CD4-positive, alpha-beta memory T cell (primary cell): Measurements from ENCODE around the gene FOXB1. TPM values are rescaled to one million over a fixed set of nuclear protein-coding genes. Genes with fewer than 3 reads are reported as not detected.

ENCODE experiments used
- CTCF ChIA-PET: fragments of 350-600 bp; sonication (Branson Sonifier 250); formaldehyde crosslinking; loops from one replicate; lab custom pipeline; 2021; ENCODE audit warnings: inconsistent platforms; ENCODE audit not compliant: partially characterized antibody; lab: Charles Lee
- POLR2A ChIA-PET: fragments of 350-600 bp; sonication (Branson Sonifier 250); formaldehyde crosslinking; loops from one replicate; lab custom pipeline; 2021; ENCODE audit not compliant: partially characterized antibody; lab: Charles Lee
- DNase-seq, 5 donors: peaks; one replicate each; pipeline versions ENCODE4 v3.0.0 to v3.0.0-alpha.2; 2020 to 2022; ENCODE audit warnings: mixed read lengths in 1 of 5
- H3K27ac ChIP-seq: one replicate; pipeline ENCODE4 v1.7.0; 2013; ENCODE audit warnings: low read depth, low read length
- H3K27me3 ChIP-seq: 2 replicates; pipeline ENCODE4 v1.7.0; 2013; ENCODE audit warnings: mild to moderate bottlenecking, low read length, moderate library complexity; ENCODE audit not compliant: insufficient read depth
- H3K36me3 ChIP-seq: 2 replicates; pipeline ENCODE4 v1.7.0; 2013; ENCODE audit warnings: mild to moderate bottlenecking, low read length, moderate library complexity; ENCODE audit not compliant: insufficient read depth
- H3K4me1 ChIP-seq: 2 replicates; pipeline ENCODE4 v1.7.0; 2013; ENCODE audit warnings: mild to moderate bottlenecking, low read length, moderate library complexity; ENCODE audit not compliant: insufficient read depth
- H3K4me3 ChIP-seq, 2 donors: one replicate each; pipeline ENCODE4 v1.7.0; 2013; ENCODE audit warnings: low read length in 2 of 2, mild to moderate bottlenecking in 1 of 2
- H3K9me3 ChIP-seq, 2 donors: one replicate each; pipeline ENCODE4 v1.7.0; 2013; ENCODE audit warnings: low read length in 2 of 2, control low read depth in 1 of 2; ENCODE audit not compliant: control insufficient read depth in 1 of 2
- H3K27ac Mint-ChIP-seq, 7 donors: one replicate each; pipeline ENCODE4 v1.8.0; 2020 to 2021; ENCODE audit warnings: mixed read lengths in 7 of 7, mild to moderate bottlenecking in 6 of 7, inconsistent platforms in 3 of 7, moderate library complexity in 3 of 7
- H3K27me3 Mint-ChIP-seq, 2 donors: one replicate each; pipeline ENCODE4 v1.8.0; 2020 to 2021; ENCODE audit warnings: mixed read lengths in 2 of 2
- H3K36me3 Mint-ChIP-seq, 2 donors: one replicate each; pipeline ENCODE4 v1.8.0; 2020 to 2021; ENCODE audit warnings: mixed read lengths in 2 of 2, inconsistent platforms in 1 of 2, mild to moderate bottlenecking in 1 of 2
- H3K4me1 Mint-ChIP-seq, 4 donors: one replicate each; pipeline ENCODE4 v1.8.0; 2020 to 2021; ENCODE audit warnings: mixed read lengths in 4 of 4, mild to moderate bottlenecking in 1 of 4
- H3K4me3 Mint-ChIP-seq, 8 donors: one replicate each; pipeline ENCODE4 v1.8.0; 2020 to 2021; ENCODE audit warnings: mixed read lengths in 8 of 8, mild to moderate bottlenecking in 7 of 8, moderate library complexity in 6 of 8, inconsistent platforms in 3 of 8
- H3K9me3 Mint-ChIP-seq, 8 donors: one replicate each; pipeline ENCODE4 v1.8.0; 2020 to 2021; ENCODE audit warnings: mixed read lengths in 8 of 8, mild to moderate bottlenecking in 5 of 8, inconsistent platforms in 3 of 8, moderate library complexity in 1 of 8
- intact Hi-C: fragments of 100-400 bp; cut with micrococcal nuclease; formaldehyde crosslinking; loops from one replicate; pipeline ENCODE4 v1.15.1; 2023
- polyA plus RNA-seq, 2 donors: library from polyadenylated mRNA; unstranded; fragments of 300-500 nt; fragmentation: Illumina TruSeq; gene quantifications; one replicate each; pipeline ENCODE4 v1.2.3, GENCODE V29; 2021
- total RNA-seq, 2 experiments: library from RNA; stranded (reverse); gene quantifications; one replicate each; pipeline ENCODE4 v1.2.3, GENCODE V29; 2021

FOXB1 gene
- total and polyA plus RNA-seq, 4 experiments from 2014 or later: 0.14 TPM; not detected in 2

DNA sequence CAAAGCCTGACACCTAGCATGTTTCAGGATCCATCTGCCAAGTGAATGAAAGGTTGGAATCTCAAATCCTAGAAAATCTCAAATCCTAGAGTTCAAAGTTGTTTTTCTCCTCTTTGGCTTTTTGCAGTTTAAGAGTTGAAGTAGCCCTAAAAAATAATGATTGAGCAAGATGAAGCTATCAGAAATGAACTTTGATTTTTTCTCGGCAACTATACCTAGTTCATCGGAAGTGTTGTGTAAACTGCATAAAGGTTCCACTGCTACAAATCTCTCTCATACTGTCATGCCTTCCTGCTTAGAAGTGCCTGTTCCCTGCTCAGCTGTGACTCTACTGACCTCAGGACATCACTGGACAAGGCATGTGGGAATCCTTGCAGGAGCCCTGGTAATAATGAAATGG is 35.8 kb upstream of the FOXB1 start:
- POLR2A ChIA-PET: no interaction called here

DNA sequence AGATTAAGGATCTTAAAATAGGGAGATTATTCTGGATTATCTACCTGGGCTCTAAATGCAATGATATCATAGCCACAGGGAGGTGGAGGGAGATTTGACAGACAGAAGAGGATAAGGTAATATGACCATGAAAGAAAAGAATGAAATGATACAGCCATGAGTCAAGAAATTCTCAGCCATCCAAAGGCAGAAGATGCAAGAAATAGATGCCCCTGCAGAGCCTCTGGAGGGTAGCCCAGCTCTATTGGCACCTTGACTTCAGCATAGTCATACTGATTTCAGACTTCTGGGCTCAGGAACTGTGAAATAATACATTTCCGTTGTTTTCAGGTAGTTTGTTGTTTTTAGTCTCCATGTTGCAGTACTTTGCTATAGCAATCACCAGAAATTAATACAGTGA is 31.9 kb upstream of the FOXB1 start:
- Mint-ChIP-seq H3K27ac (no peak overlapping the region), H3K36me3 (no peaks in the 10 kb centered on the region), H3K4me1 (peaks cover 19 to 31% (median 20%) of the 10 kb centered on the region in 4 donors), H3K9me3 (peaks cover 0 to 2% (median 0%) of the 10 kb centered on the region in 8 donors), H3K27me3 (peaks cover 3% of the 10 kb centered on the region in 2 donors), H3K4me3 (no peak overlapping the region)
- H3K27ac ChIP-seq: no peak overlapping the region
- no peaks in the 10 kb centered on the region for H3K36me3 ChIP-seq
- ChIA-PET POLR2A (no interaction called here), CTCF (no interaction called here)
- no peaks in the 10 kb centered on the region for H3K9me3 ChIP-seq
- H3K4me3 ChIP-seq: no peak overlapping the region
- no peaks in the 10 kb centered on the region for H3K27me3 ChIP-seq
- intact Hi-C loops: no loop called here
- DNase-seq: no peak
- peaks cover 22% of the 10 kb centered on the region for H3K4me1 ChIP-seq

More for the DNA sequence above, 35.8 kb upstream of the FOXB1 start:
- DNase-seq: no peak
- Mint-ChIP-seq H3K4me3 (no peak overlapping the region), H3K36me3 (peaks cover 0 to 7% of the 10 kb centered on the region in 2 donors), H3K27ac (no peak overlapping the region), H3K9me3 (peaks cover 0 to 13% (median 8%) of the 10 kb centered on the region in 8 donors), H3K27me3 (peaks cover 2 to 3% of the 10 kb centered on the region in 2 donors), H3K4me1 (no peaks in the 10 kb centered on the region)
- H3K36me3 ChIP-seq: no peaks in the 10 kb centered on the region
- intact Hi-C loops: no loop called here
- H3K4me3 ChIP-seq: no peak overlapping the region
- H3K27ac ChIP-seq: no peak overlapping the region
- CTCF ChIA-PET: interaction anchor here (1.1 kb wide), 1 partner anchor 91 kb away, joined by 3 read pairs; no protein-coding TSS in a partner anchor
- no peaks in the 10 kb centered on the region for H3K27me3 ChIP-seq
- H3K4me1 ChIP-seq: no peaks in the 10 kb centered on the region
- no peaks in the 10 kb centered on the region for H3K9me3 ChIP-seq

DNA sequence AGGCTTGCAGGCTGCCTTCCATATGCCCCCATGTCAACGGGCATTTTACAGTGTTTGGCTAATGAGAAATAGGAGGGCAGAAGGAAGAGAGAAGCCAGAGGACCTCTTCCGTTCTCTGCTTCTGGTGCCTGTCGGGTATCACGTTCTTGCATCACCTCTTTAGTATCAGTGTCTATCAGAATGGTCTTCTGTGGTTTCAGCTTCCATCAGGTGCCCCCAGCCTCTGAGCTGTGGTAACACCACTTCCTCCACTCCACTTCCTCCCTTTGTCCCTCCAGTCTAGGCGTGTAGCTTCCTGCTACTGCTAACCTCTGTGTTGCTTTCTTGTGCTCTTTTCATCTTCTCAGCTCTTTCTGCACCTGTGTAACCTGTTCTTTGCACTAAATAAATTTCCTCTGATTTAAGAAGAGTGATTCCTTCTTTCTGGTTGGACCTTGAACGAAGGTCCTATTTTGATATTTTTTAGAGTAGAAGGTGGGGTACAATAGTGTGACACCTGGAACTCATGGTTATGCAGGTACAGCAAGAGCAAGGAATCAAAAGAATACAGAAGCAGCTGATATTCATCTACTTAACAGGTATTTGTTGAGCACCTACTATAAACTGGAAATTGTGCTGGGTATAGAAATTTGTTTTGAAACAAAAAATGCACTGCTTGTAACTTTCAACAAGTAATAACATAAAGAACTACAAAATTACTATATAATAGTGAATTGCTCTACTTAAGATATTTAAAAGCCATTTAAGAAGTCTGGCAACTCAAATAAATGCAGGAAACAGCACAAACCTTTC is 27.4 kb upstream of the FOXB1 start:
- intact Hi-C loops: loop anchor here (5.0 kb wide), 1 partner anchor 224 kb away; no protein-coding TSS in a partner anchor
- CTCF ChIA-PET: interaction anchor here (0.9 to 1.6 kb wide), 3 partner anchors 10 to 151 kb away, joined by 3 to 4 read pairs (median 3); no protein-coding TSS in a partner anchor
- POLR2A ChIA-PET: interaction anchor here (0.6 to 1.4 kb wide), 9 partner anchors 21 to 425 kb away, joined by 3 to 11 read pairs (median 3); partner anchors contain the start of genes BNIP2 and FOXB1
- Mint-ChIP-seq H3K4me1 (peaks cover 21 to 34% (median 23%) of the 10 kb centered on the region in 4 donors), H3K36me3 (no peaks in the 10 kb centered on the region), H3K27me3 (peaks cover 0 to 2% of the 10 kb centered on the region in 2 donors), H3K27ac (peak overlapping the region; percentile 34 to 87 (median 53)), H3K4me3 (peak overlapping the region; percentile 25 to 77 (median 52)), H3K9me3 (peaks cover 0 to 10% (median 0%) of the 10 kb centered on the region in 8 donors)
- H3K27me3 ChIP-seq: no peaks in the 10 kb centered on the region
- DNase-seq: peak; percentile 78 to 87 (median 82)
- peaks cover 28% of the 10 kb centered on the region for H3K4me1 ChIP-seq
- no peaks in the 10 kb centered on the region for H3K9me3 ChIP-seq
- H3K4me3 ChIP-seq: no peak overlapping the region
- no peaks in the 10 kb centered on the region for H3K36me3 ChIP-seq
- no peak overlapping the region for H3K27ac ChIP-seq

DNA sequence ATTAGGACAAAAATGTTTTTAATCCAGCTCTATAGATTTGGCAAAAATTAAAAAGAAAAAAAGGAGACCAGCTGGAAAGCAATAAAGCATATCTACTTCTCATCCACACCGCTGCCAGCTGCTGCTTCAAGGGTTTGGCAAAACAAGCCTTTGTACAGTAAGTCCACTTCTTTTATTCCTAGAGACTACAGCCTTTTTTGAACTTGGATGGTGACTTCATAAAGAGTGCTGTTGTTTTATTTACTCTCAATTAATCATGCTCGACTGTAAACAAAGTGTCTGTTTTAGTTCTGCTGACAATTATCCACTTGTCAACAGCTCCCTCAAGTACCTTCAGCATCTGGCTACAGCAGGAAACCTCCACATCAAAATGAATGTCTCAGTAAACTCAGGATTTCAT is 12.3 kb upstream of the FOXB1 start:
- Mint-ChIP-seq H3K9me3 (peaks cover 0 to 17% (median 2%) of the 10 kb centered on the region in 8 donors), H3K36me3 (peaks cover 0 to 2% of the 10 kb centered on the region in 2 donors), H3K27ac (no peak overlapping the region), H3K4me1 (peaks cover 3 to 30% (median 18%) of the 10 kb centered on the region in 4 donors), H3K27me3 (peaks cover 54 to 60% of the 10 kb centered on the region in 2 donors), H3K4me3 (no peak overlapping the region)
- CTCF ChIA-PET: interaction anchor here (0.7 kb wide), 1 partner anchor 417 kb away, joined by 3 read pairs; no protein-coding TSS in a partner anchor
- Histone ChIP-seq H3K27ac (no peak overlapping the region), H3K36me3 (no peaks in the 10 kb centered on the region), H3K9me3 (no peaks in the 10 kb centered on the region), H3K4me3 (no peak overlapping the region), H3K27me3 (peaks cover 47% of the 10 kb centered on the region), H3K4me1 (peaks cover 18% of the 10 kb centered on the region)
- intact Hi-C loops: loop anchor here (10.0 kb wide), 1 partner anchor 183 kb away; no protein-coding TSS in a partner anchor
- DNase-seq: no peak
- POLR2A ChIA-PET: no interaction called here

DNA sequence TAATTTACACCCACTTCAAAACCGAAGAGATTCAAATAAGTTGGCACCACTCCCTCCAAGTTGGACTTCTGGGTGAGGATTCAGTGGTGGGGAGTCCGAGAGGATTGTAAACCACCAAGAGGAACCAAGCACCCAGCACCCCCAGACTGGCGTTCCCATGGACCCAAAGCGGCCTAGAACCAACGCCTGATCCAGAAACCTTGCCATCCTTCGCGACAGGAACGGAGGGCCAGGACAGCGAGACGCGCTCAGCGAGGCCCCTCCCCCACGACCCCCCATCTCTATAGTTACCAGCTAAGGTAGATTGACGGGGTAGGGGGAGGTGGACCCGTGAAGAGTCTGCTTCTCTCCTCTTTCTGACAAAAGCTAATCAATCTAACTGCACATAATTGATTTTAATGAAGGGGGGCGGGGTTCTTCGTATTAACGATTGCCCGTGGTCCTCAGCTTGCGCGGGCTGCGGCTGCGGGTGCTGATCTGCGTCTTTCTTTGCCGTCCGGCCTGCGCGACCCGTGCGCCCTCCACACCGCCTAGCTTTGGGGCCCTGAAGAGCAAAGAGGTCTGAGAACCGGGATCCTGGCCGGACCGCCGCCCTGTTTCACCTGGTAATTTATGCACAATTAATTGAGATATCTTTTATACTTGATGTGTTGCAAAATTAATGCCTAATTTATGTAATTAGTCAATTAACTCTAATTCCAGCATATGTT is 10.9 kb upstream of the FOXB1 start:
- Mint-ChIP-seq H3K27me3 (peaks cover 57 to 62% of the 10 kb centered on the region in 2 donors), H3K36me3 (peaks cover 0 to 2% of the 10 kb centered on the region in 2 donors), H3K9me3 (peaks cover 0 to 17% (median 3%) of the 10 kb centered on the region in 8 donors), H3K4me3 (no peak overlapping the region), H3K27ac (peak overlapping the region in 1 of 7 donors; percentile 96), H3K4me1 (peaks cover 7 to 39% (median 26%) of the 10 kb centered on the region in 4 donors)
- Histone ChIP-seq H3K4me3 (no peak overlapping the region), H3K27me3 (peaks cover 61% of the 10 kb centered on the region), H3K9me3 (no peaks in the 10 kb centered on the region), H3K36me3 (no peaks in the 10 kb centered on the region), H3K4me1 (peaks cover 26% of the 10 kb centered on the region), H3K27ac (no peak overlapping the region)
- ChIA-PET POLR2A (interaction anchor here (0.8 to 3.4 kb wide), 2 partner anchors 9 to 11 kb away, joined by 3 to 20 read pairs; partner anchors contain the start of gene FOXB1), CTCF (interaction anchor here (2.0 kb wide), 1 partner anchor 15 kb away, joined by 4 read pairs; no protein-coding TSS in a partner anchor)
- intact Hi-C loops: loop anchor here (10.0 kb wide), 1 partner anchor 182 kb away; no protein-coding TSS in a partner anchor
- DNase-seq: no peak

DNA sequence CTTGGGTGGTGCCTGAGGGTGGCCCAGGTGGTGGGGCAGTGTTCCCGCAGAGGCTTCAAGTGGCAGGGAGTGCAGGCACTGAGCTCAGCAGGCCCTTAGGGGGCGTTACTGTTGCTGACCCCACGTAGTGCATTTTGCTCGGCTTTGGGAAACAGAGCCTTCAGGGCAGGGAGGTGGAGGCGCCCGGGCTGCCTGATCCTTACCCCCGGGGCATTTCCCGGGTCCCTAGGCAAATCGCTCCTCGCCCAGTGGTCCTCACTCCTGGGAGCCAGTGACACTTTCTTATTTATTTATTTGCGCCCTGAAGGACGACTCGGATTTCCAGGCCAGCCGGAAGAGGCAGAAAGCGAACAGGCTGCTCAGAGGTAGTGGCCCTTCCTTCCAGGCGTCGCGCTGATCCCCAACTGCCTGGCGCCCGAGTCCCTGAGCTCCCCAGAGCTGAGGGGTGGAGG is 10.1 kb upstream of the FOXB1 start:
- peak overlapping the region in 2 of 7 donors; percentile 31 to 96 for H3K27ac Mint-ChIP-seq
- no peak for DNase-seq
- peaks cover 0 to 2% of the 10 kb centered on the region in 2 donors for H3K36me3 Mint-ChIP-seq
- intact Hi-C loops: loop anchor here (10.0 kb wide), 1 partner anchor 181 kb away; no protein-coding TSS in a partner anchor
- POLR2A ChIA-PET: interaction anchor here (0.8 to 3.4 kb wide), 3 partner anchors 8 to 13 kb away, joined by 3 to 20 read pairs (median 6); partner anchors contain the start of gene FOXB1
- CTCF ChIA-PET: interaction anchor here (2.0 kb wide), 1 partner anchor 14 kb away, joined by 4 read pairs; no protein-coding TSS in a partner anchor
- H3K27ac ChIP-seq: no peak overlapping the region
- H3K9me3 ChIP-seq: no peaks in the 10 kb centered on the region
- no peaks in the 10 kb centered on the region for H3K36me3 ChIP-seq
- peaks cover 64 to 67% of the 10 kb centered on the region in 2 donors for H3K27me3 Mint-ChIP-seq
- H3K27me3 ChIP-seq: peaks cover 68% of the 10 kb centered on the region
- H3K4me3 ChIP-seq: no peak overlapping the region
- H3K4me1 Mint-ChIP-seq: peaks cover 7 to 44% (median 26%) of the 10 kb centered on the region in 4 donors
- H3K4me3 Mint-ChIP-seq: peak overlapping the region in 3 of 8 donors; percentile 11 to 64 (median 59)
- peaks cover 0 to 17% (median 3%) of the 10 kb centered on the region in 8 donors for H3K9me3 Mint-ChIP-seq
- peaks cover 26% of the 10 kb centered on the region for H3K4me1 ChIP-seq
